Astrocyte of the cerebellum (primary cell): ENCODE measurements around the gene IL17RE.

Experiments used
- DNase-seq: peaks from one replicate; pipeline ENCODE4 v3.0.0-alpha.2; 2011; ENCODE audit warnings: low read depth
- H3K4me3 ChIP-seq: 2 replicates; pipeline ENCODE4 v1.5.1; 2011; ENCODE audit warnings: mild to moderate bottlenecking, low read depth, low read length, moderate library complexity
- in situ Hi-C: cut with HindIII; loops from 2 replicates; pipeline ENCODE4 v1.10.0; 2017; ENCODE audit warnings: low sequenced_read_pairs
- TF ChIP-seq, protein P1 (sequence below): IDR thresholded peaks from 2 replicates; pipeline ENCODE4 v1.5.1; 2012; ENCODE audit warnings: low read length, low read depth, moderate library complexity, mild to moderate bottlenecking; ENCODE audit errors: missing control alignments

Gene IL17RE

DNA sequence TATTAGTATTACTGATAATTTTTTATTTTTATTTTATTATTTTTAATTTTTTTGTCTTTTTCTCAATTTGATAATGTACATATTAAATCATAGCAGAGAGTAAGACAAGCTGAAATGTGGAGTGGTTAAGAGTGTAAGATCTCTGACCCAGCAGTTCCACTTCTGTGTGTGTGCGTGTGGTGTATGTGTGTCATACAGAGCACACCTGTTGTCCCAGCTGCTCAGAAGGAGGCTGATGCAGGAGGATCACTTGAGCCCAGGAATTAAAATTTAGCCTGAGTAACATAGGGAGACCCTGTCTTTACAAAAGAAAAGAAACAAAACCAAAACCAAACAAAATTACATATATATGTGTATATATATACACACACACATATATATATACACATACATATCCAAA is 21.2 kb upstream of the IL17RE start:
- H3K4me3 ChIP-seq, result no peak overlapping the region
- TF ChIP-seq, protein P1, sequence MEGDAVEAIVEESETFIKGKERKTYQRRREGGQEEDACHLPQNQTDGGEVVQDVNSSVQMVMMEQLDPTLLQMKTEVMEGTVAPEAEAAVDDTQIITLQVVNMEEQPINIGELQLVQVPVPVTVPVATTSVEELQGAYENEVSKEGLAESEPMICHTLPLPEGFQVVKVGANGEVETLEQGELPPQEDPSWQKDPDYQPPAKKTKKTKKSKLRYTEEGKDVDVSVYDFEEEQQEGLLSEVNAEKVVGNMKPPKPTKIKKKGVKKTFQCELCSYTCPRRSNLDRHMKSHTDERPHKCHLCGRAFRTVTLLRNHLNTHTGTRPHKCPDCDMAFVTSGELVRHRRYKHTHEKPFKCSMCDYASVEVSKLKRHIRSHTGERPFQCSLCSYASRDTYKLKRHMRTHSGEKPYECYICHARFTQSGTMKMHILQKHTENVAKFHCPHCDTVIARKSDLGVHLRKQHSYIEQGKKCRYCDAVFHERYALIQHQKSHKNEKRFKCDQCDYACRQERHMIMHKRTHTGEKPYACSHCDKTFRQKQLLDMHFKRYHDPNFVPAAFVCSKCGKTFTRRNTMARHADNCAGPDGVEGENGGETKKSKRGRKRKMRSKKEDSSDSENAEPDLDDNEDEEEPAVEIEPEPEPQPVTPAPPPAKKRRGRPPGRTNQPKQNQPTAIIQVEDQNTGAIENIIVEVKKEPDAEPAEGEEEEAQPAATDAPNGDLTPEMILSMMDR, result no peak
- in situ Hi-C loops, result loop anchor here (5.0 kb wide), 1 partner anchor 51 kb away; the partner anchor contains the start of gene CRELD1
- no peak for DNase-seq

DNA sequence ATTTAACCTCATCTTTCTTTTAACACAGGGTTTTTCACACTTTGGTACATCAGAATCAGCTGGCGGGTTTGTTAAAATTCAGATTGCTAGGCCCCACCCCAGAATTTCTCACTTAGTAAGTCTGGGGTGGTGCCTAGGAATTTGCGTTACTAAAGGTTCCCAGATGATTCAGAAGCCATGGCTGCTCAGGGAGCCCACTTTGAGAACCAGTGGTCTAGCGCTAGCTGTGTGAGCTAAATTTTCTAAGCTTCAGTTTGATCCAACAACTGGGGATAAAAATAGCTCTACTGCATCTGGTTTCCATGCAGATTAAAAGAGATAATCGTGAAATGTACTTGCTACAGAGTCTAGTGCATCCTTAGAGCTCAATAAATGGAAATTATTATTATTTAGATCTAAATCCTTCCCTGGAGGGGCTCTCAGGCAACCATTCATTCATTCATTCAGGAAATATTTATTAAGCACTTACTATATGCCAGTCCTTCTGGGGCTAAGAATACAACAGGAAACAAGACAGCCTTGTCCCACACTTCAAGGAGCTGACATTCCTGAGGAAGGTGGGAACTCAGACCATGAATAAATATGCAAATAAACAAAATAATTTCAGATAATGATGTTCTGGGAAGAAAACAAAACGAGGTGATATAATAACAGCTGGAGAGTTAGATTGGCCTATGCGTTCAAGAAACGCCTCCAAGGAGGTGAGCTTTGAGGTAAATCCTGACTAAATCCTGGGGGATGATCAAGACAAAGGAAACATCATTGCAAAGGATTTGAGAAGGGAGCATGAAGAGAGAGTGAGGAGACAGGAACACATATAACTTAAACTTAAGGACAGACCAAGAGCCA is 18.7 kb upstream of the IL17RE start:
- in situ Hi-C loops, result loop anchor here (5.0 kb wide), 1 partner anchor 48 kb away; the partner anchor contains the start of gene CRELD1
- TF ChIP-seq, protein P1, result no peak
- DNase-seq, result no peak
- no peak overlapping the region for H3K4me3 ChIP-seq

DNA sequence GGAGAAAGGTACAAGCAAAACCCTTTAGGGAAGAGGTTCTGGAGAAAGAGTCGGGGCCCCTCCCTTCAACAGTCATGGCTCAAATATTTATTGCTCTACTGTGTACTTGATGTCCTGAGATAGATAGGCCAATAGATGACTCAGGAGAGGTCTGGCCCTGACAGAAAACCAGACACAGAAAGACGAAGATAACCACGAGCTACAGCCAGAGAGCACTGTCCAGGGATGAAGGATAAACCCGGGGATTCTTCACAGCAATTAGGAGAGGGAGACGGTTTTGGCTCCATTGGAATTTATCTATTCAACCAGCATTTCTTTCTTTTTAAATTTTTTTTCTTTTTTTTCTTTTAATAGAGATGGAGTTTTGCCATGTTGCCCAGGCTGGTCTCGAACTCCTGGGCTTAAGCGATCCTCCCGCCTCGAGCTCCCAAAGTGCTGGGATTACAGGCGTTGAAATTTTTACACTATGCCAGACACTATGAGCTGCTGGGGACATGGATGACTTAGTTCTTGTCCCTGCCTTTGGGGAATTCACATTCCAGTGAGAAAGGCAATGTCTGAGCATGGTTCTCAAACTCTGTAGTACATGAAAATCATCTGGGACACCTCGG is 18.0 kb upstream of the IL17RE start:
- TF ChIP-seq, protein P1, result no peak
- in situ Hi-C loops, result loop anchor here (5.0 kb wide), 1 partner anchor 48 kb away; the partner anchor contains the start of gene CRELD1
- no peak overlapping the region for H3K4me3 ChIP-seq
- no peak for DNase-seq

DNA sequence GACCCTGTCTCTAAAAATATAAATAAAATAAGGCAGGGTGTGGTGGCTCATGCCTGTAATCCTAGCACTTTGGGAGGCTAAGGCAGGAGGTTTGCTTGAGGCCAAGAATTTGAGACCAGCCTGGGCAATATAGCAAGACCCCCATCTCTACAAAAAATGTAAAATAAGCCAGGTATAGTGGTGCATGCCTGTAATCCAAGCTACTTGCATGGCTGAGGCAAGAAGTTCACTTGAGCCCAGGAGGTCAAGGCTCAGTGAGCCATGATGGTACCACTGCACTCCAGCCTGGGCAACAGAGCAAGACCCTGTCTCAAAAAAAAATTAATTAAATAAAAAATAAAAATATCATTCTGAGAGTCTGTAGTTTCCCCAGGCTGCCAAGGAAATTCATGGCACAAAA is 16.3 kb upstream of the IL17RE start:
- no peak for DNase-seq
- in situ Hi-C loops, result no loop called here
- no peak overlapping the region for H3K4me3 ChIP-seq
- TF ChIP-seq, protein P1, result no peak

DNA sequence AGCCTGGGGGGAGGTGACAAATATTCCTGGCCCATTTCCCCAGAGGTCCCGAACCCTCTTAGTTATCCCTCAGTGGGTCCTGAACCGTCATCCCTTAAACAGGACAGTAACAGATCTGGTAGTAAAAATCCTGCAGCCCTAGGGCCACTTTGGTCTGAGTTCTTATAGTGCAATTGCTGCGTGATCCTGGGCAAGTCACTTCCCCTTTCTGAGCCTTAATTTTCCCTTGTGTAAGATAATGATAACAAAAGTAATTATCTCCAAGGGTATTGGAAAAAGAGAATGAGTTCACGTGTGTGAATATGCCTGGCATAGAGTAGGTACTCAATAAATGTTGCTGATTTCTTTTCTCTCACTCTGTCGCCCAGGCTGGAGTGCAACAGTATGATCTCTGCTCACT is 15.2 kb upstream of the IL17RE start:
- no peak for DNase-seq
- H3K4me3 ChIP-seq, result no peak overlapping the region
- TF ChIP-seq, protein P1, result no peak
- in situ Hi-C loops, result no loop called here

DNA sequence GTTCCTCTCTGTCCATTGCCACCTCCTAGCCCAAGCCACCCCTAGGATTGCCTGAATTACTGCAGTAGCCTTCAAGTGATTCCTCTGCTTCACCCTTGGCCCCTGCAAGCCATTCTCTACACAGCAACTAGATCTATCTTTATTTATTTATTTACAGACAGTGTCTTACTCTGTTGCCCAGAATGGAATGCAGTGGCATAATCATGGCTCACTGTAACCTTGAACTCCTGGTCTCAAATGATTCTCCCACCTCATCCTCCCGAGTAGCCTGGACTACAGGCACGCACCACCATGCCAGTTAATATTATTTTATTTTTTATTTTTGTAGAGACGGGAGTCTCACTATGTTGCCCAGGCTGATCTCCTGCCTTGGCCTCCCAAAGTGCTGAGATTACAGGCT is 14.1 kb upstream of the IL17RE start:
- TF ChIP-seq, protein P1, result no peak
- H3K4me3 ChIP-seq, result no peak overlapping the region
- in situ Hi-C loops, result no loop called here
- no peak for DNase-seq
